T-helper 2 cell (primary cell): ENCODE results near the gene INAFM2.

Source experiments
- DNase-seq, 5 experiments: peaks; one replicate each; pipeline versions ENCODE4 v3.0.0 to v3.0.0-alpha.2; 2012 to 2022

The INAFM2 gene

GRCh38 chr15:40345225-40345866 is 21.9 kb downstream of the INAFM2 start:
- DNase-seq = no peak

- DNase-seq = no peak
Measured at GRCh38 chr15:40345867-40346578, 22.5 kb downstream of the INAFM2 start.

GRCh38 chr15:40346579-40347558 is 23.4 kb downstream of the INAFM2 start:
- no peak for DNase-seq

GRCh38 chr15:40347559-40348473 is 24.3 kb downstream of the INAFM2 start:
- no peak for DNase-seq

- DNase-seq = no peak
Measured at GRCh38 chr15:40348474-40348870, 25.0 kb downstream of the INAFM2 start.

- no peak for DNase-seq
Measured at GRCh38 chr15:40349163-40349562, 25.7 kb downstream of the INAFM2 start.

- no peak for DNase-seq
Measured at GRCh38 chr15:40352281-40352901, 28.9 kb downstream of the INAFM2 start.

- no peak for DNase-seq
Measured at GRCh38 chr15:40353697-40354096, 30.2 kb downstream of the INAFM2 start.

- no peak for DNase-seq
Measured at GRCh38 chr15:40354408-40355171, 31.1 kb downstream of the INAFM2 start.

- DNase-seq = no peak
Measured at GRCh38 chr15:40355976-40356585, 32.6 kb downstream of the INAFM2 start.

- no peak for DNase-seq
Measured at GRCh38 chr15:40357246-40357645, 33.8 kb downstream of the INAFM2 start.

GRCh38 chr15:40357723-40358470 is 34.4 kb downstream of the INAFM2 start, which contains the start of gene DISP2:
Gene DISP2, plus strand, starts transcription at chr15:40358219. Its CDS starts 103 bp downstream, at chr15:40358322.
- peak; percentile 84 to 88 (median 86) for DNase-seq

- DNase-seq = peak in 1 of 5 experiments; percentile 35
Measured at GRCh38 chr15:40358471-40359353, 35.2 kb downstream of the INAFM2 start.

- no peak for DNase-seq
Measured at GRCh38 chr15:40360015-40360414, 36.5 kb downstream of the INAFM2 start.

GRCh38 chr15:40361640-40362039 is 38.1 kb downstream of the INAFM2 start:
- no peak for DNase-seq

GRCh38 chr15:40363611-40364010 is 40.1 kb downstream of the INAFM2 start:
- no peak for DNase-seq

GRCh38 chr15:40364251-40364650 is 40.8 kb downstream of the INAFM2 start:
- DNase-seq = no peak

GRCh38 chr15:40365016-40365415 is 41.5 kb downstream of the INAFM2 start:
- DNase-seq = no peak
